K562 (cell line): ENCODE measurements around the gene HYOU1. TPM values are rescaled to one million over a fixed set of nuclear protein-coding genes. Genes with fewer than 3 reads are reported as not detected.

Experiments
- AFF1 ChIP-seq, 2 experiments: fragments of 450-650 bp; IDR thresholded peaks; 2 replicates each; pipeline ENCODE4 v1.6.1; 2018; ENCODE audit warnings: mild to moderate bottlenecking in 2 of 2, low read depth in 1 of 2; ENCODE audit not compliant: partially characterized antibody in 2 of 2
- DEAF1 ChIP-seq: fragments of 450-650 bp; formaldehyde crosslinking; IDR thresholded peaks from 2 replicates; pipeline ENCODE4 v1.4.0; 2020; ENCODE audit warnings: mild to moderate bottlenecking, moderate library complexity
- FOXK2 ChIP-seq, 2 experiments: fragments of 450-650 bp; IDR thresholded peaks in 1 of 2; conservative IDR thresholded peaks in 1 of 2; 2 replicates each; pipeline ENCODE4 v1.6.1; 2016; ENCODE audit warnings: low read depth in 2 of 2, mild to moderate bottlenecking in 1 of 2
- HDAC1 ChIP-seq, 2 experiments: fragments of 450-650 bp; IDR thresholded peaks; 2 replicates each; pipeline ENCODE4 v1.6.1; 2016 to 2017; ENCODE audit warnings: inconsistent platforms in 1 of 2, mild to moderate bottlenecking in 1 of 2, moderate library complexity in 1 of 2
- LEF1 ChIP-seq: fragments of 450-650 bp; IDR thresholded peaks from 2 replicates; pipeline ENCODE4 v1.6.1; 2016; ENCODE audit warnings: mild to moderate bottlenecking
- MBD2 ChIP-seq: sonication (generic); IDR thresholded peaks from 2 replicates; pipeline ENCODE4 v1.6.1; 2016; ENCODE audit warnings: low read depth, borderline replicate concordance
- RREB1 ChIP-seq: fragments of 250-450 bp; sonication (Bioruptor Pico); IDR thresholded peaks from 2 replicates; pipeline ENCODE4 v1.4.0; 2020
- RUNX1 ChIP-seq: sonication (generic); IDR thresholded peaks from 2 replicates; pipeline ENCODE4 v1.6.1; 2016; ENCODE audit warnings: antibody characterized with exemption, low read depth
- TCFL5 ChIP-seq: fragments of 250-450 bp; sonication (Bioruptor Pico); conservative IDR thresholded peaks from 2 replicates; pipeline ENCODE4 v1.6.1; 2021; ENCODE audit warnings: mild to moderate bottlenecking, moderate library complexity, matching md5 sums
- TEAD4 ChIP-seq, 2 experiments: sonication (generic) in 1 of 2; formaldehyde crosslinking in 1 of 2; IDR thresholded peaks; 2 replicates each; pipeline versions ENCODE4 v1.6.1 to v1.8.0; 2012 to 2022; ENCODE audit warnings: borderline replicate concordance in 1 of 2, inconsistent platforms in 1 of 2, low read length in 1 of 2, mild to moderate bottlenecking in 1 of 2, missing genetic modification reagents in 1 of 2
- ZNF175 ChIP-seq: fragments of 200-800 bp; sonication (Bioruptor generic); IDR thresholded peaks from 2 replicates; pipeline ENCODE4 v1.6.1; 2016; ENCODE audit warnings: low read depth, mild to moderate bottlenecking, missing genetic modification characterization, missing compliant biosample characterization
- ZNF436 ChIP-seq: fragments of 250-450, 450-650 bp; sonication (Bioruptor Pico); formaldehyde crosslinking; IDR thresholded peaks from 2 replicates; pipeline ENCODE4 v1.7.0; 2020; ENCODE audit warnings: mild to moderate bottlenecking
- ZNF695 ChIP-seq: fragments of 450-650 bp; formaldehyde crosslinking; IDR thresholded peaks from 2 replicates; pipeline ENCODE4 v1.4.0; 2020; ENCODE audit warnings: mild to moderate bottlenecking, moderate library complexity
- polyA plus RNA-seq, 8 experiments: library from polyadenylated mRNA; depleted of rRNA in 4 of 8; stranded (reverse) in 5 of 8; unstranded in 3 of 8; fragments of >200 nt; fragmentation: Nextera tagmentation in 2 of 8; fragmentation: Illumina TruSeq in 1 of 8; extraction: Ambion mirVana in 2 of 8; extraction: Trizol in 1 of 8; gene quantifications; 2 replicates each; pipeline versions ENCODE4 v1.2.1 to v1.2.3, GENCODE V29; 2011 to 2014; ENCODE audit warnings: inconsistent platforms in 1 of 8, missing spikeins in 1 of 8
- total RNA-seq, 7 experiments: library from RNA; depleted of rRNA in 6 of 7; stranded (reverse); fragments of >200 nt in 6 of 7; fragmentation: Illumina TruSeq in 2 of 7; extraction: Trizol in 2 of 7; gene quantifications; 2 replicates each; pipeline versions ENCODE4 v1.2.1 to v1.2.3, GENCODE V29; 2011 to 2021; ENCODE audit warnings: low replicate concordance in 1 of 7

HYOU1 gene
- total and polyA plus RNA-seq, 9 of the 15 experiments (the other 6 are each of a cell fraction or from before 2014, with no cell fraction given): 19.5 to 197 (median 128) TPM

GRCh38 chr11:118997627-118998387 is 59.2 kb downstream of the HYOU1 start, which contains the start of gene CENATAC (continued):
- TF ChIP-seq AFF1 (IDR thresholded peaks at IDR 0.05; ENCODE audit: low read depth in 1 of 2, partially characterized antibody in 2 of 2): peak in 1 of 2 experiments; percentile 19
- no peak for TF ChIP-seq RUNX1
- 0 out of 4 replicates have a peak, but pooled peaks of 1 of the 2 experiments have one; percentile 41 for TF ChIP-seq HDAC1 (IDR thresholded peaks at IDR 0.05)
- peak; percentile 67 to 74; a peak in 3 of 4 replicates for TF ChIP-seq FOXK2 (conservative IDR thresholded peaks at IDR 0.05 in 1 of 2, IDR thresholded peaks at IDR 0.05 in 1 of 2; ENCODE audit: low read depth in 2 of 2)
- no peak; the same call in 1 of the 2 replicates for TF ChIP-seq MBD2
- TF ChIP-seq ZNF695 (CRISPR knock-in tag): no peak
- TF ChIP-seq TEAD4 (IDR thresholded peaks at IDR 0.05; ENCODE audit: low read length): no peak
- TF ChIP-seq TEAD4 (CRISPR knock-in tag; IDR thresholded peaks at IDR 0.05; ENCODE audit: borderline replicate concordance): no peak
- TF ChIP-seq ZNF436 (CRISPR knock-in tag): no peak
- no peak for TF ChIP-seq ZNF175
- no peak for TF ChIP-seq TCFL5 (CRISPR knock-in tag)
- no peak for TF ChIP-seq LEF1
- TF ChIP-seq RREB1 (CRISPR knock-in tag): peak; percentile 76
- TF ChIP-seq DEAF1 (CRISPR knock-in tag): no peak
